PFSK-1 (cell line): Measurements from ENCODE around the gene CCN5.

Source experiments
- POLR2AphosphoS5 ChIP-seq: IDR thresholded peaks from 2 replicates; pipeline ENCODE4 v1.6.1; 2012; ENCODE audit warnings: low read depth, mild to moderate bottlenecking, control low read depth, low read length, moderate library complexity
- TAF1 ChIP-seq: IDR thresholded peaks from 2 replicates; pipeline ENCODE4 v1.6.1; 2012; ENCODE audit warnings: low read length, control low read depth, borderline replicate concordance; ENCODE audit not compliant: insufficient read depth
- TF ChIP-seq, protein P1 (sequence below), 2 experiments: IDR thresholded peaks; 2 replicates each; pipeline versions ENCODE4 v1.6.1 to v1.8.0; 2011 to 2012; ENCODE audit warnings: low read depth in 2 of 2, low read length in 2 of 2, control low read depth in 1 of 2, inconsistent platforms in 1 of 2, mild to moderate bottlenecking in 1 of 2, moderate library complexity in 1 of 2; ENCODE audit not compliant: insufficient read depth in 1 of 2

GRCh38 chr20:44701858-44702256, 13.3 kb upstream of the CCN5 start:
- TF ChIP-seq POLR2AphosphoS5 = no peak
- TF ChIP-seq, protein P1, sequence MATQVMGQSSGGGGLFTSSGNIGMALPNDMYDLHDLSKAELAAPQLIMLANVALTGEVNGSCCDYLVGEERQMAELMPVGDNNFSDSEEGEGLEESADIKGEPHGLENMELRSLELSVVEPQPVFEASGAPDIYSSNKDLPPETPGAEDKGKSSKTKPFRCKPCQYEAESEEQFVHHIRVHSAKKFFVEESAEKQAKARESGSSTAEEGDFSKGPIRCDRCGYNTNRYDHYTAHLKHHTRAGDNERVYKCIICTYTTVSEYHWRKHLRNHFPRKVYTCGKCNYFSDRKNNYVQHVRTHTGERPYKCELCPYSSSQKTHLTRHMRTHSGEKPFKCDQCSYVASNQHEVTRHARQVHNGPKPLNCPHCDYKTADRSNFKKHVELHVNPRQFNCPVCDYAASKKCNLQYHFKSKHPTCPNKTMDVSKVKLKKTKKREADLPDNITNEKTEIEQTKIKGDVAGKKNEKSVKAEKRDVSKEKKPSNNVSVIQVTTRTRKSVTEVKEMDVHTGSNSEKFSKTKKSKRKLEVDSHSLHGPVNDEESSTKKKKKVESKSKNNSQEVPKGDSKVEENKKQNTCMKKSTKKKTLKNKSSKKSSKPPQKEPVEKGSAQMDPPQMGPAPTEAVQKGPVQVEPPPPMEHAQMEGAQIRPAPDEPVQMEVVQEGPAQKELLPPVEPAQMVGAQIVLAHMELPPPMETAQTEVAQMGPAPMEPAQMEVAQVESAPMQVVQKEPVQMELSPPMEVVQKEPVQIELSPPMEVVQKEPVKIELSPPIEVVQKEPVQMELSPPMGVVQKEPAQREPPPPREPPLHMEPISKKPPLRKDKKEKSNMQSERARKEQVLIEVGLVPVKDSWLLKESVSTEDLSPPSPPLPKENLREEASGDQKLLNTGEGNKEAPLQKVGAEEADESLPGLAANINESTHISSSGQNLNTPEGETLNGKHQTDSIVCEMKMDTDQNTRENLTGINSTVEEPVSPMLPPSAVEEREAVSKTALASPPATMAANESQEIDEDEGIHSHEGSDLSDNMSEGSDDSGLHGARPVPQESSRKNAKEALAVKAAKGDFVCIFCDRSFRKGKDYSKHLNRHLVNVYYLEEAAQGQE (IDR thresholded peaks at IDR 0.05; ENCODE audit: insufficient read depth in 1 of 2, low read depth in 2 of 2, low read length in 2 of 2) = no peak
- TF ChIP-seq TAF1 = no peak
